Ovary (tissue), 9 donors: ENCODE data around the gene FFAR4. TPM values are rescaled to one million over a fixed set of nuclear protein-coding genes. Genes with fewer than 3 reads are reported as not detected.

Source experiments
- DNase-seq, 5 donors: peaks; one replicate each; pipeline ENCODE4 v3.0.0-alpha.2; 2019 to 2020
- H3K27ac ChIP-seq, 2 donors: fragments of 200-600 bp; one replicate each; pipeline versions ENCODE4 v1.5.1 to v1.8.0; 2019 to 2022
- H3K27me3 ChIP-seq: fragments of 200-600 bp; one replicate; pipeline ENCODE4 v1.8.0; 2022
- H3K36me3 ChIP-seq: fragments of 200-600 bp; sonication (generic); one replicate; pipeline ENCODE4 v1.5.1; 2019
- H3K4me1 ChIP-seq: one replicate; pipeline ENCODE4 v1.8.1; 2013; ENCODE audit warnings: mild to moderate bottlenecking, moderate library complexity; ENCODE audit not compliant: insufficient read depth
- H3K4me3 ChIP-seq: fragments of 200-600 bp; sonication (generic); one replicate; pipeline ENCODE4 v1.5.1; 2017
- H3K9me3 ChIP-seq, 2 donors: fragments of 200-600 bp in 1 of 2; sonication (generic) in 1 of 2; one replicate each; pipeline versions ENCODE4 v1.5.1 to v1.8.1; 2013 to 2019; ENCODE audit warnings: mild to moderate bottlenecking in 1 of 2, moderate library complexity in 1 of 2
- EP300 ChIP-seq: sonication (generic); formaldehyde crosslinking; IDR thresholded peaks from one replicate; pipeline ENCODE4 v1.6.1; 2017; ENCODE audit warnings: antibody characterized with exemption
- POLR2A ChIP-seq: fragments of 450-650 bp; IDR thresholded peaks from one replicate; pipeline ENCODE4 v1.6.1; 2017; ENCODE audit warnings: antibody characterized with exemption, mild to moderate bottlenecking, moderate library complexity
- WGBS, 3 donors: extraction: QIAGEN DNeasy Blood & Tissue Kit in 1 of 3; methylation state at CpG; one replicate each; pipeline versions ENCODE4 v1.1.5 to v1.1.7; 2013 to 2017; 5-methylcytosine and 5-hydroxymethylcytosine counted together
- intact Hi-C, 4 donors: fragments of 100-400 bp; cut with DNase I; formaldehyde crosslinking; loops; one replicate each; pipeline versions ENCODE4 v1.11.0 to v1.15.1; 2022 to 2023
- polyA plus RNA-seq, 2 donors: library from polyadenylated mRNA; stranded (reverse); fragments of 200-250 nt in 1 of 2; fragments of 350-450 nt in 1 of 2; fragmentation: Illumina TruSeq in 1 of 2; extraction: RNeasy Lipid Tissue Mini Kit (QIAGEN cat#74804) in 1 of 2; gene quantifications; one replicate each; pipeline ENCODE4 v1.2.3, GENCODE V29; 2013 to 2014
- total RNA-seq, 7 donors: library from RNA; depleted of rRNA in 2 of 7; stranded (reverse); fragments of >200 nt in 2 of 7; fragmentation: NEBNext Ultra II Directional in 3 of 7; extraction: Animal tissue kit (Norgen Biotek cat#: 25700) in 3 of 7; gene quantifications; one replicate each; pipeline versions ENCODE4 v1.1.0 to v1.2.4, GENCODE V29; 2016 to 2023
- TF ChIP-seq, protein P1 (sequence below), 3 donors: fragments of 450-650 bp in 2 of 3; fragments of 200-600 bp in 1 of 3; IDR thresholded peaks; one replicate each; pipeline versions ENCODE4 v1.5.1 to v1.8.0; 2016 to 2022; ENCODE audit warnings: antibody characterized with exemption in 3 of 3, mild to moderate bottlenecking in 1 of 3
- donor health status: DM: no; HTN: no; CAD: no; lungs with moderate emphysema.
- donor health status: DM: no; HTN: no; CAD: no.
- donor health status: Bipolar disorder and iron deficiency.
- donor health status: DM: yes; HTN: yes; CAD: no.
- donor health status: DM: no; HTN: no; CAD: no.
- donor health status: DM: yes; HTN: yes; CAD: no.

The FFAR4 gene
- total and polyA plus RNA-seq, 9 donors: 0.07 to 3.7 (median 0.28) TPM; not detected in 4

DNA sequence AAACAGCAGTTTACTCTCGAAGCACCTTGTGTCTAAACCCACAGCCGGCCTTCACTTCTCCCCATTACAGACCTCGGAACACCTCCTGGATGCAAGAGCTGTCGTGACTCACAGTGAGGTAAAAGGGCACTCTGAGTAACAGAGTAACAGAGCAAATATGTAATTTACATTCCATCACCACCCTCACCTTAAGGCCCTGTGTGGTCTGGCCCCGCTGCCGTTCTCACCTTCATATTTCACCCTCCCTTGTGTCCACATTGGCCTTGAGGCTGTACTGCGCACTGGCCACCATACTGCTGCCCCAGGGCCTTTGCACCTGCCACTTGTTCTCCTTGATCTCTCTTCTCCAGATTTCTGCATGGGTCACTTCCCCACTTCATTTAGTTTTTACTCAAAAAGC, 12.6 kb downstream of the FFAR4 start:
- WGBS, 3 donors: 70 to 77% (median 72%) methylated on average over 7 of the region's 7 CpGs
- Histone ChIP-seq H3K27me3 (no peaks in the 10 kb centered on the region), H3K36me3 (no peaks in the 10 kb centered on the region), H3K4me1 (no peaks in the 10 kb centered on the region), H3K27ac (no peak overlapping the region), H3K9me3 (no peaks in the 10 kb centered on the region), H3K4me3 (no peak overlapping the region)
- intact Hi-C loops: no loop called here
- TF ChIP-seq, protein P1, sequence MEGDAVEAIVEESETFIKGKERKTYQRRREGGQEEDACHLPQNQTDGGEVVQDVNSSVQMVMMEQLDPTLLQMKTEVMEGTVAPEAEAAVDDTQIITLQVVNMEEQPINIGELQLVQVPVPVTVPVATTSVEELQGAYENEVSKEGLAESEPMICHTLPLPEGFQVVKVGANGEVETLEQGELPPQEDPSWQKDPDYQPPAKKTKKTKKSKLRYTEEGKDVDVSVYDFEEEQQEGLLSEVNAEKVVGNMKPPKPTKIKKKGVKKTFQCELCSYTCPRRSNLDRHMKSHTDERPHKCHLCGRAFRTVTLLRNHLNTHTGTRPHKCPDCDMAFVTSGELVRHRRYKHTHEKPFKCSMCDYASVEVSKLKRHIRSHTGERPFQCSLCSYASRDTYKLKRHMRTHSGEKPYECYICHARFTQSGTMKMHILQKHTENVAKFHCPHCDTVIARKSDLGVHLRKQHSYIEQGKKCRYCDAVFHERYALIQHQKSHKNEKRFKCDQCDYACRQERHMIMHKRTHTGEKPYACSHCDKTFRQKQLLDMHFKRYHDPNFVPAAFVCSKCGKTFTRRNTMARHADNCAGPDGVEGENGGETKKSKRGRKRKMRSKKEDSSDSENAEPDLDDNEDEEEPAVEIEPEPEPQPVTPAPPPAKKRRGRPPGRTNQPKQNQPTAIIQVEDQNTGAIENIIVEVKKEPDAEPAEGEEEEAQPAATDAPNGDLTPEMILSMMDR (IDR thresholded peaks at IDR 0.05): no peak
- TF ChIP-seq POLR2A (no peak), EP300 (no peak)
- DNase-seq: no peak

DNA sequence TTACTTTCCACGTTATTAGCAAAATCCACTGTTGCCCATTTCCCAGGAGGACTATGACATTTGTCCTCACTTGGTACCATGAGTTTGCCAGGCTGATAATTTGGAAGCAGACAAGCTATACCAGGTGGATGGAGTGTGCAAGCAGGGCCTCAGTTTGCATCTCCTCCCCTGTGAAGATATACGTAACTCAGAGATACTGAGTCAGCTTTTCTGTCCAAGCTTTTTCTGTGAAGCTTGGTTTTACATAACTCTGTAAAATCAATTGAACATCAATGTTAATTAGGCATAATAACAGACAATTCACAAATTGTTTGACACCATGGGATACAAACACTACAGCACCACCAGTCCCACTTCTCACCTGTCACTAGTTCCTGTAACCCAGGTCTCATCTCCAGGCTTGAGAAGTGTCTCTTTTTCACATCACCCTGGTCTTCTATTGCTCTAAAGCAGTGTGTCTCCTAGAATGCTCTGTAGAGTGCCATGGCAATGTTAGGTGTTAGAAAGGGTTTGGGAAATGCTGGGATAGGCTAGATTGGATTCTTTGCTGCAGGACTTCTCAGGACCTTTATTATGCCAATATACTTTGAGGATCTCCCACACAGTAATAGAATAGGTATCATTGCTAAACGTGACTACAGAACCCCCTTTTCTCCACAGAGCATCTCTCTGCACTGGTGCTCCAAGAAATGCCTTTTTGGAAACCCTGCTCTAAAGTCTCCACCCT, 13.7 kb downstream of the FFAR4 start:
- no peaks in the 10 kb centered on the region for H3K36me3 ChIP-seq
- intact Hi-C loops: no loop called here
- H3K9me3 ChIP-seq: no peaks in the 10 kb centered on the region
- no peaks in the 10 kb centered on the region for H3K4me1 ChIP-seq
- DNase-seq: no peak
- no peak overlapping the region for H3K27ac ChIP-seq
- WGBS, 3 donors: 69 to 76% (median 74%) methylated on average over 3 of the region's 3 CpGs
- H3K27me3 ChIP-seq: no peaks in the 10 kb centered on the region
- H3K4me3 ChIP-seq: no peak overlapping the region
- TF ChIP-seq POLR2A (no peak), EP300 (no peak)
- TF ChIP-seq, protein P1 (IDR thresholded peaks at IDR 0.05): no peak

DNA sequence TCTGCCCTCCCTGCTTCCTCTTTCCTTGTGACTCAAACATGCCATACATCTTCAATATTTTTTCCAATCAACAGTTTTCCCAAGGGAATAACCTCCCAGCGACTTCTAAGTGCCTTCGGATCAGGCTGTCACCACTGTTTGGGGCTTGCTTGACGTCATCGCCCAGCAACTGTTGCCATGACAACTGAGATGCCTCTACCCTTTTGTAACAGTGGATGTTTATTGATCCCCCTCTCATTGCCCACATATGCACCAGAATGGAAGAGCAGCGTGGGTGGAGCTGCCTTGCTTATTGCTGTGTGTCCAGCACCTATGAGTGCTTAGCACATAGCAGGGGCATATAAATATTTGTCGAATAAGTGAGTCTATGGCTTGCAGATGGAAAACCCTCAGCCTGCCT, 14.4 kb downstream of the FFAR4 start:
- Histone ChIP-seq H3K4me3 (no peak overlapping the region), H3K4me1 (no peaks in the 10 kb centered on the region), H3K9me3 (no peaks in the 10 kb centered on the region), H3K27ac (no peak overlapping the region), H3K27me3 (no peaks in the 10 kb centered on the region), H3K36me3 (no peaks in the 10 kb centered on the region)
- DNase-seq: no peak
- TF ChIP-seq, protein P1 (IDR thresholded peaks at IDR 0.05): no peak
- TF ChIP-seq POLR2A: no peak
- TF ChIP-seq EP300: no peak
- intact Hi-C loops: no loop called here
- WGBS, 3 donors: 40 to 44% (median 42%) methylated on average over 6 of the region's 6 CpGs

GRCh38 chr10:93584445-93584844, 18.0 kb downstream of the FFAR4 start:
- Histone ChIP-seq H3K27ac (no peak overlapping the region), H3K4me3 (no peak overlapping the region), H3K9me3 (no peaks in the 10 kb centered on the region), H3K27me3 (no peaks in the 10 kb centered on the region), H3K36me3 (no peaks in the 10 kb centered on the region), H3K4me1 (no peaks in the 10 kb centered on the region)
- TF ChIP-seq POLR2A (no peak), EP300 (no peak)
- TF ChIP-seq, protein P1 (IDR thresholded peaks at IDR 0.05): no peak
- no peak for DNase-seq
- intact Hi-C loops: no loop called here
- 91 to 93% (median 92%) methylated on average over 7 of the region's 7 CpGs for WGBS, 3 donors
